Skin of body (tissue), 2 donors: ENCODE results near the gene DGCR8. TPM values are rescaled to one million over a fixed set of nuclear protein-coding genes. Genes with fewer than 3 reads are reported as not detected.

ENCODE experiments used
- DNase-seq: peaks from one replicate; lab custom pipeline; 2025; lab: John Stamatoyannopoulos, UW
- total RNA-seq: library from RNA; depleted of rRNA; stranded (reverse); fragments of >200 nt; gene quantifications from one replicate; pipeline ENCODE4 v1.2.3, GENCODE V29; 2014

DGCR8 gene
- total RNA-seq, 1 donor from 2014 or later = 25.7 TPM

DNA sequence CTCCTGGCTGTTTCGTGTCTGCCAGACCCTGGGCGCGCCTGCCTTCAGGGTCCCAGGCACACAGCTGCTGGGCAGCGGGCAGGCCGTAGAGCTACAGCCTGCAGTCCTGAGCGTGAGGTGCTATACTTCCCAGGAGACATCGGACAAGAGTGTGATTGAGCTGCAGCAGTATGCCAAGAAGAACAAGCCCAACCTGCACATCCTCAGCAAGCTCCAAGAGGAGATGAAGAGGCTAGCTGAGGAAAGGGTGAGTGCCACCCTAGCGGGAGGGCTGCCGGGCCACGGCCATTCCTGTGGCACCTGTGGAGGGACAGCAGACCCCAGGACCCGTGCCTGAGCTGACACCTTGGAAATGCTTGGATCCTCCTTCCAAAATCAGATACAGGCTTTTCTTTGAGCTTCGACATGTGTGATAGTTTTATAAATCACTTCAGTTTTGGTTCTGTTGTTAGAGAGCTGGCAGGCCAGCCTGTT lies 28.8 kb downstream of the DGCR8 start:
- no peak for DNase-seq

GRCh38 chr22:20109411-20110358 lies 29.6 kb downstream of the DGCR8 start:
- DNase-seq = no peak

DNA sequence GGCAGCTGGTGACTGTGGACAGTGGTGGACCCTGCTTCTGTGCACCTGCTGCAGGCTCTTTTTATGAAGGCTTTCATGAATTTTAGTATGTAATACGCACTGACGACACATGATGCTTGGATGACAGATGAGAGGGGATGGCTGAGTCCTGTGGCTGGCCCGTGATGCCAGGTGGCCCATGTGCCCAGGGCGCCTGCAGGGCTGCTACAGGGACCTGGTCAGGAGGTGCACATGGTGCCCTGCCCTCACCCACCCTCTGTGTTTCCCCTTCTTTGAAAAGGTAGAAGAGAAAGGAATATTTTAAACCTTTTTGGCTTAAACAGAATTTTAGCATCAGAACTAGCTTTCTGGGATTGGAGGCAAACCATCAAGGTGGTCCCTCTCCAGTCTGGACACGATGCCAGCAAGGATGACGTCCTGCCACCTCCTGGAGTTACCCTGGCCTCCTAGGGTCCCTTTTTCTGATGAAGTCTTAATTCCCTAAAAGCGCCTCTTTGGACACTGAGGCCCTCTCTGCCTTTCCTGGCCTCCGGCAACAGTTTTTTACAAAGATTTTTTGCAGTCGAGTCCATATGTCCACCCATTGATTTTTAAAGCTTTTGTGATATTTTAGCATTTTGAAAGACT lies 30.4 kb downstream of the DGCR8 start:
- DNase-seq = no peak

DNA sequence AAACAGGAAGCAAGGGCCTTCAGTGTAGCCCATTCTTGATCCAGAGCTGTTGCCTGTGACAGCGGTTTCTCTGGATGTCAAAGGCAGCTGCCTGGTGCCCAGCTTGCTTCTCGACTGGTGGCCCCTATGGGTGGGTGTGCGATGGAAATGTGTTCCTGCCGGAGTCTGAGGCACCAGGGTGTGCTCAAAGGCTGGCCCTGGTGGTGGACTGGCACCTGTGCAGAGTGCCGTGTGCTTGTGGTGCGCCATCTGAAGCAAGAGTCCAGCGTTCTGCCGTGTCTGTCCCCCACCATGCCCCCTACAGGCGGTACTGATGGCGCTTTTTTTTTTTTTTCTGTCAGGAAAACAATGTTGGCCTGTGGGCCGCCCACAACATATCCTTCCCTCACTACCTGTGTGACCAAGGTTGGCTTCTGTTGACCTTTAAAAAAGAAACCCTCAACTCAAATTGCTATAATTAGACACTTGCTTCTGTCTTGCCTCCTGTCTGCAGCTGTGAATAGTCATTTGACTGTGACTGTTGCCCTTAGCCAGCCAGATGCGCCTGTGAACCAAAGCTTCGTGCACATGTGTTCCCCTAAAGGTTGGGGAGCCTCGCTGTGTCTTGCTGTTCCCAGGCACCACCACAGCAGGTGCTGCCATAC lies 31.1 kb downstream of the DGCR8 start:
- DNase-seq = no peak

- no peak for DNase-seq
These were observed 31.9 kb downstream of the DGCR8 start for GRCh38 chr22:20111689-20112622.

DNA sequence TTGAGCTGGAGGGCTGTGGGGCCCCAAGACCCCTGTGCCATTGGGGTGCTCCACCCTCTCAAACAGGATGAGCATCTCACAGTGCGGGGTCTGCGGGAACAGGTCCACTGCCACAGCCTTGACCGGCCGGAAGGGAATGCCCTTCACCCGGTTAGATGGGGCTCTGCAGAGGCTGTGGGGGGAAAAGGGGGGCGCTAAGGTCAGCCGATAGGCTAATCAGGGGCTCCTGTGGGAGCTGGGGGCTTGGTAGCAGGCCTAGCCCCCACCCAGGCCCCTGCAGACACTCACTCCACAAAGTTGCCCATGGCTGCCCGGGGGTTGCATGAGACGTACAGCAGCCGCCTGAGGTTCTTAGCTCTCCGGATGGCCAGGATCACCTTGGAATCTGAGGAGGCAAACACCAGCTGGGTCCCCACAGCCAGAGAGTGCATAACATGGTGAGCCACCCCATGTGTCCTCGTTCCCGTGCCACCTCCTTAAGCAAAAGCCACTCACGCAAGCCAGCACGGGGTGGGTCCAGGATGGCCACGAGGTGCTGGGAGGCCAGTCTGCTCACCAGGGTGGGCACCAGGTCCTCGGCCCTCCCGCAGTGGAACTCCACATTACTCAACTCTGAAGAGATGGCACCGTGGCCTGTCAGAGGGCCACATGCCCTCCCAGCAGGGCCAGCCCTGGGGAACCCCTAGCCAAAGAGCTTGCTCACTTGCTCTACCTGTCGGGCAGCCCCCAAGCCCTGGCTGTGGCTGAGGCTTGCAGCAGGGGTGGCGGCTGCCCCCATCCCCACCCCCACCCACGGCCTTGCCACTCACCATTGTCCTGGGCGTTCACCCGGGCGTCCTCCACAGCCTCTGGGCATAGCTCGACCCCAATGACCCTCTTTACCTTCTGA lies 32.8 kb downstream of the DGCR8 start:
- DNase-seq = no peak

DNA sequence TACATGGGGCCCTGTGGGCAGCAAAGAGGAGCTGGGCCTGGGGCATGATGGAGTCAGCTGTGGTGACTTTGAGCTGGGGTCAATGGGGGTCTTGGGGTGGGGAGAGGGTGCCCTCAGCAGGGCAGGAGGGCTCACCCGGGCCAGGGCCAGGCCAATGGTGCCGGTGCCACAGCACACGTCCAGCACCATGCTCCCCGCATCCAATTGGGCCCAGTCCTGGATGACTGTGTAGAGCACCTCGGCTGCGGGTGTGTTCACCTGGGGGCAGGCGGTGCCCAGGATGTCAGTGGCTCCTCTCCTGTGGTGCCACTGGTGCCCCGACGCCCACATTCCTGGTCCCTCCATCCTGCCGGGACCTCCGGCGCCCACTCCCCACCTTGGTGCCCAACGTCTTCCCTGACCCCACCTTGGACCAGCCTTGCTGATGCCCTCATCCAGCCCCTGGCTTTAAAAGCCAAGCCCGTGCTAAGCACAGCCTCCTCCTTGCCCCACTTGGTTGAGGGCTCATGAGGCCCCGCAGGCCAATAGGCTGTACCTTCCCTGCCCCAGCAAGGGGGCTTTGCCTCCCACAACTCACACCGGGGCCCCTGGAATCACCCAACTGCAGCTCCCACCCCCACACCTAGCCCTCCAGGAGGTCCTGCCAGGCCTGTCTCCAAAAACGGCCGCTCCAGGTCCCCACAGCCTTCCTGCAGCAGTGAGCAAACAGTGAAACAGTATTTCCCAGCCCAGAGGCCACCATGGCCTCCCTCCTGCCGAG lies 33.7 kb downstream of the DGCR8 start:
- no peak for DNase-seq

DNA sequence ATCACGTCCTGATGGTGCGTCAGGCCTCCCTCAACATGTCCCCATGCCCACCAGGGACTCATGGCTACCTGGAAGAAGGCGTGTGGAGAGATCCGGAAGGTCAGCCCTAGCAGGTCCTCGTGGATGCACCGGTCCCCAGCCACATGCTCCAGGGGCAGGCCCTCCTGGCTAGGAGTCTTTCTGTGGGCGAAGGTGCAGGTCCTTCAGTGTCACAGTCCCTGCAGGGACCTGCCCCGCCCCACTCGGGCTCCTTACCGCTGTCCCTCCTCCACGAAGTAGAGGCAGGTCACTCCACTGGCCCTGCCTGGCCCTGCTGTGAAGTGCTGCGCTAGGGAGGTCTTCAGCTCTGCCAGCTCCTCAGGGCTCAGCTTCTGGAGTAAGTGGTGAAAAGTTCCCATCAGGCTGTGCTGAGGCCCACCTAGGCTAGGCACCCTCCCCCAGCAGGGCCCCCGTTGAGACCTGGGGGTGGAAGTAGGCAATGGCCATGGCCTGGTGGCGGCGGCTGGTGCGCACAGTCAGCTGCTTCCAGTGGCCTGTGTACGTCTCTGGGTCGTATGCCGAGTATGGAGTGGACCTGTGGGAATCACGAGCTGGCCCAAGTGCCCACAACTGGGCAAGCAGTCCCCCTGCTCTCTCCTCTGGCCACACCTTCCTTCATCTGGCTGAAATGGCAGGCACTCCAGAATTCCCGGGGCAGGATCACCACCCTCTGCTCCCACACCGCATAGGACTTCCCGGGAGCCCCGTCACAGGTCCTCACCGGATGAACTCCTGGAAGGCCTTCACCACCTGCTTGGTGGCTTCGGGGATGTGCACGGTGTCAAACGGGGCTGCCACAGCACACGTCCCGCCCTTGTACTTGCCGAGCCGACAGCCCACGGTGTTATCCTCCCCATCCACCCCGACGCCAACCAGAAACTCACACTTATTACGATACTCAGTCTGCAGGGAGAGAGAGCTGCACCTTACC lies 34.8 kb downstream of the DGCR8 start:
- no peak for DNase-seq

DNA sequence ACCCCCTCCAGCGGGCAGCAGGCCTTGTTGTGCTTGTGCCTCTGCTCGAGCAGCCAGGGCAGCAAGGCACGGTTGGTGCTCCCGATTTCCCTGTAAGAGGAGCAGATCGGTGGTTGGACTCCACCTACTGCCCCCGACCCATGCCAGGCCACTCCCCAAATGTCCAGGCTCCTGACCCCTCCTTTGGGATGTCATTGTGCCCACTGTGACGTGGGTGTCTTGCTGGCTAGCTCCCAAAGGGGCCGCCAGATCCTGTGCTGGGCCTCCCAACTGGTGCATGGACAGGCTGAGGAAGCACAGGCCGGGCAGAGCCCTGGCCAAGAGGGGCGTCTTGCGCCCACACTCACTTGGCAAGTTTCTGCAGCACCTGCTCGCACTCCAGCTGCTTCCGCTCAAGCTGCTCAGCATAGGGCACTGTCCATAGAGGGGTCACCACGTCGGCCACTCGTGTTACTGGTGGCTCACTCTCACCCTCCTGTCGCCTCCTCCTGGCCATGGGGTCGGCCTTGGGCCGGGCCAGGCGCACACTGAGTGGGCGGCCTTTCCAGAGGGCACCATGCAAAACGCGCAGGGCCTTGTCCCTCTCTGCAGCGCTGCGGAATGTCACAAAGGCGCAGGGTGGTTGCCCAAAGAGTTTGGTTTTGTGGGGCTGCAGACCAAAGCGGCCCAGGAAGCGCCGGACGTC lies 35.8 kb downstream of the DGCR8 start, which contains the start of gene RANBP1:
Gene RANBP1, plus strand, starts transcription at position 414 of the 685 bp plus-strand sequence. Its CDS starts 81 bp downstream, at position 495.
- DNase-seq = no peak

GRCh38 chr22:20116376-20116950 lies 36.4 kb downstream of the DGCR8 start:
- no peak for DNase-seq

DNA sequence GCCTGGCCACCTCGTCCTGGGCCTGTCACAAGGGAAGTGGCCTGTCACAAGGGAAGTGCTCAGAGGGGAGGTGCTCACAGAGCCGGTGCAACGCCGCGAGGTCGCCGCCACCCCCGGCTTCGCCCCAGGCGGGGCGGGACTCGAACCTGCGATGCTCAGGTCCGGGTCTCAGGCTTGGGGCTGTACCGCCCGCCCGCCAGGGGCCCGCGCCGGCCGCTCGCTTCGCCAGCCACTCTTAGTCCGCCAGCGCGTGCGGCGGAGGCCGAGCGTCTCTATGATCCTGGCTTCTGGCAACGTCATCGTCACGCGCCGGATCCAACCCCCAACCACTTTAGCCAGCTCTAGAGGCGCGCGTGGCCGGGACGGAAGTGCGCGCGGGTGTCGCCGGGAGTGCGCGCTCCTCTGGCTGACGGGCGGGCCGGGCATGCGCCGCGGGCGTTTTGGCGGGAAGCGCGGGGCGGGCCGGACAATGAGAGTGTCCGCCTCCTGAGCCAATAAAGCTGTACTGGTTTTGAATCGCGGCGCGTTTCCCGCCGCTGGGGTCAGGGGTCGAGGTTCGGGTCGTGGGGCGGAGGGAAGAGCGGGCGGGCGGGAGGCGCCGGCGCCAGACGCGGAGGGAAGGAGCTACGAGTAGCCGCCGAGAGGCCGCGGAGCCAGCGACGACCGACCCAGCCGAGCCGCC lies 37.1 kb downstream of the DGCR8 start, which contains the start of gene TRMT2A:
Gene TRMT2A, minus strand, starts transcription at position 276 of the 682 bp plus-strand sequence. CDS start 320 bp downstream, outside the sequence.
- peak; percentile 98 for DNase-seq

DNA sequence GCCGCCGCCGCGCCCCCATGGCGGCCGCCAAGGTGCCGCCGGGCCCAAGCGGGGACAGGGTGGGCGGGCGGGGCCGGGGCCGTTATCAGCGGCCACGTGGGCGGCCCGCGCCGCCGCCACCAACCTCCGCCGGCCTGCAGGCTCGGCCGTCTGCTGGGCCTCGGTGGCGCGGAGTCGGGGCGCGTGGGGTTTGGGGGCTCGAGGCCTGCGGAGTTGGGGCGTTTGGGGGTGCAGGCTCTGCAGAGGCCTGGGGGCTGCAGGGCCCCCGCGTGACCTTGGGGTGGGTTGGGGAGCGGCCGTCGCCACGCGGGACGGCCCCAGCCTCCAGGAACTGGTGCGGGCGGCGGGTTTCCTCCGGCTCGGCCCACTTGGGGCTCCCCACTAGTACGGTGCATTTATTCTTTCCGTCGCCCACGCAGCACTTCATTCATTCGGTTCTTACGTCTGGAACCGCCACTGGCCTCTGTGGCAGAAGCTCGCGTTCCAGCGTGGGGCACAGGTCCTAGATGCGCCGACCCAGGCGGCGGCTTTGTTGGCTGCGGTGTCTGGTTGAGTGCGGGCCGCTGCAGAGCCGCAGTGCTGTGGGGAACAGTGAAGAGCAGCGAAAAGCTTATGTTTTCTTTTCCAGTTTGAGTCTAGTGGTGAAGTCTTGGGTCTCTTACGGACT lies 37.7 kb downstream of the DGCR8 start:
- DNase-seq = no peak

GRCh38 chr22:20118300-20119020 lies 38.4 kb downstream of the DGCR8 start:
- DNase-seq = no peak

GRCh38 chr22:20121856-20122415 lies 41.9 kb downstream of the DGCR8 start:
- no peak for DNase-seq
